IPS-18c (cell line): ENCODE measurements around the gene INTS2.

ENCODE experiments used
- H3K4me3 ChIP-seq: 2 replicates; pipeline ENCODE4 v1.7.0; 2013; ENCODE audit warnings: low read depth, mild to moderate bottlenecking, low read length, moderate library complexity; ENCODE audit not compliant: insufficient read depth
- H3K9me3 ChIP-seq: one replicate; pipeline ENCODE4 v1.6.1; 2013; ENCODE audit warnings: mild to moderate bottlenecking, low read length, moderate library complexity; ENCODE audit not compliant: control insufficient read depth, insufficient read depth

Gene INTS2

DNA sequence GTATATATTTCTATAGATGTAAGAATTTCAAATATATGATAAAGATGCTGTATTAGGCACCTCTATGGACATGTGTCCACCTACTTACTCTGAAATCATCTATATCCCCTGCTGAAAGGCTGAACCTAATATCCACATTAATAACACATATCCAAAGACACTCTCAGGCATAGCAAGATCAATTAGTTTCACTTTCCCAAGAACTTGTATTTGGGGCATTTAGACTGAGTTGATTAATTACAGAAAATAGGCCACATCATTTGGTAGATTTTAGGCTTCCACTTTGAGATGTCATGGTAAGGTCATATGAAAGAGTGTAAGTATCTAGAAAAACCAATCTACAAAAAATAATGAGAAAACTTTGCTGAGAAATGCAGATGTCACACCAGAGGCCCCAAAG, 109.6 kb downstream of the INTS2 start:
- H3K4me3 ChIP-seq: no peak overlapping the region
- H3K9me3 ChIP-seq: no peaks in the 10 kb centered on the region

DNA sequence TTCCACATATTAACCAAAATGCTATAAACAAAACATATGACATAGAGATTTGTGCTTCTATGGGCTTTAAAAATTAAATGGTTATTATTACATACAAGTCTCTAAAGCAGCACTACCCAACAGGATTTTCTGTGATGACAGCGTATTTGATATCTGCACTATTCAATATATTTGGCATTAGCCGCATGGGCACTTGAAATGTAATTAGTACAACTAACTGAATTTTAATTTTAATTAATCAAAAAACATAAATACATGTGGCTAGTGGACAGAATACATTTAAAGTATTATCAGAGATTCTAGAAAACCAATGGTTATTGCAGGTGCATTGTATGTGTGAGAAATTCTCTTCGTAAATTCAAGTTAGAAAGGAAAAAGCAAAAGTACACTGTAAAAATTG, 110.3 kb downstream of the INTS2 start:
- no peaks in the 10 kb centered on the region for H3K9me3 ChIP-seq
- no peak overlapping the region for H3K4me3 ChIP-seq

DNA sequence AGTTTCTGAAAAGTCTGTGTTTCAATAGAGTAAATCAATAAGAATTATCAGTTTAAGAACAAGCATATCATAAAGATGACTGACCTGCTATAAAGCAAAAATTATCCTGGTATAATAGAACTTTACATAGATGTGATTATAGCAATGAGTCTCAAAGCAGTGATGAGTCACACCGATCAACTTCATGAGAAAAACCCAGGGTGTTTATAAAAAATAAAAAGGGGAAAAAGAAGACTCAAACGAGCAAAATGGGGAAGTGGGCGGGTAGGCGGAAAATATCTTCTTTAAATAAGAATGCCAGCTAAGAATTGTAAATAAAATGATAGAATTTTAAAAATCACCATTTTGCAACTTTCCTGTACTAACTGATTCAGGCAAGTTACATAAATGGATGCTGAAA, 111.2 kb downstream of the INTS2 start:
- no peaks in the 10 kb centered on the region for H3K9me3 ChIP-seq
- no peak overlapping the region for H3K4me3 ChIP-seq

DNA sequence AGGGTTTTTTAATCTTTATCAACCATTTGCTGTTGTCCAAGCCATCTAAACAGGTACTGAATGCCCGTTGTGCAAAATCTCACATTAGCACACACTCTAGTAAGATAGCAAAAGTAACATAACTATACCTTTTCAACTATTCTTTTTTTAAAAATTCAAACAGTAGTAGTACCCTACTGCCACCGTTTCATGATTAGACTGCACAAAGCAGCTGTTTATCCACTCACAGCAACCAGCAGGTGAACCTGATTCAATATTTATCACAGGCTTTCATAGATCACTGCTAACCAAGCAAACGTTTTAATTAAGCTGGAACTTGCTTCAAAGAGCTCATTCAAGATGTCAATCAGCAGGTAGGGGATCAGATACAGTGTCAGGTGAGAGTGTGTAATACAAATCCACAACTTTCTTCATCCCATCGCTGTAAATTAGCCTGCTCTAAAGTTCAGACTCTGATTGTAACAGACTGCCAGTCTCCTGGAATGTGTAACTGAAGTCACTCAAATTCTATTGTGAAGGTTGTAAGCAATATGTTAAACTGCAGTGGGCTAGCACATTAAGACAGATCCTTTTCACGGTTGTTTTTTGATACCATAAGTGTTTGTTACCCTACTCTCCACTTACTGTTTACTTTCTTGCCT, 111.8 kb downstream of the INTS2 start:
- Histone ChIP-seq H3K9me3 (no peaks in the 10 kb centered on the region), H3K4me3 (no peak overlapping the region)
